Measurements from ENCODE around the gene TEDDM1. TPM values are rescaled to one million over a fixed set of nuclear protein-coding genes. Genes with fewer than 3 reads are reported as not detected.
"Not testable (repeated sequence)": the region's sequence is repeated elsewhere in the genome, so short reads cannot be mapped to it uniquely, and the experiment has no call there.

TEDDM1 gene
- total RNA-seq, 2 donors from 2014 or later = not detected

- DNase-seq (ENCODE audit: low spot score in 2 of 2) (no peak), ATAC-seq (no peak)
- Mint-ChIP-seq H3K27ac (peak overlapping the region in 1 of 2 donors; percentile 88), H3K36me3 (peaks cover 50 to 67% of the 10 kb centered on the region in 2 donors), H3K9me3 (no peaks in the 10 kb centered on the region)
Measured at GRCh38 chr1:182388392-182389134, 11.9 kb downstream of the TEDDM1 start.

- no peak for DNase-seq (ENCODE audit: low spot score in 2 of 2)
- peak overlapping the region in 1 of 2 donors; percentile 8 for H3K27ac Mint-ChIP-seq
- H3K9me3 Mint-ChIP-seq = no peaks in the 10 kb centered on the region
- ATAC-seq = no peak
- H3K36me3 Mint-ChIP-seq = peaks cover 50 to 70% of the 10 kb centered on the region in 2 donors
Measured at GRCh38 chr1:182387566-182387965, 12.9 kb downstream of the TEDDM1 start.

DNA sequence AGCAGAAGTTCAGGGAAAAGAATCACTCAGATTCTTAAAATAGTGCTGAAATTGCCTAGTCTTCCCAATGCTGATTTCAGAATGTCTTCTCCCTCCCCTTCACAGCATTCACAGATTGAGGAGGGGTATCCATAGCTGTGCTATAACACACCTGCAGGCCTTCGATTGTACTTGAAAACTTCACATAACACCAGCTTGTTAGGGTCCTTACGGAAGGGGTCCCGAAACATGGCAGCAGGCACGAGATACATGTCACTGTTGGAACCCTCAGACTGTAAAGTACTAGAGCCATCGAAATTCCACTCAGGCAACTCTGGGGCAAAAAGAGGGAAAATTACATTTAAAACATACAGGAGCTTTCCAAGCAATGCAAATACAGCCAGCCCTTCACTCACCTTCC is 13.5 kb downstream of the TEDDM1 start:
- H3K9me3 Mint-ChIP-seq = no peaks in the 10 kb centered on the region
- peak overlapping the region in 1 of 2 donors; percentile 8 for H3K27ac Mint-ChIP-seq
- DNase-seq (ENCODE audit: low spot score in 2 of 2) (no peak), ATAC-seq (no peak)
- peaks cover 50 to 76% of the 10 kb centered on the region in 2 donors for H3K36me3 Mint-ChIP-seq

DNA sequence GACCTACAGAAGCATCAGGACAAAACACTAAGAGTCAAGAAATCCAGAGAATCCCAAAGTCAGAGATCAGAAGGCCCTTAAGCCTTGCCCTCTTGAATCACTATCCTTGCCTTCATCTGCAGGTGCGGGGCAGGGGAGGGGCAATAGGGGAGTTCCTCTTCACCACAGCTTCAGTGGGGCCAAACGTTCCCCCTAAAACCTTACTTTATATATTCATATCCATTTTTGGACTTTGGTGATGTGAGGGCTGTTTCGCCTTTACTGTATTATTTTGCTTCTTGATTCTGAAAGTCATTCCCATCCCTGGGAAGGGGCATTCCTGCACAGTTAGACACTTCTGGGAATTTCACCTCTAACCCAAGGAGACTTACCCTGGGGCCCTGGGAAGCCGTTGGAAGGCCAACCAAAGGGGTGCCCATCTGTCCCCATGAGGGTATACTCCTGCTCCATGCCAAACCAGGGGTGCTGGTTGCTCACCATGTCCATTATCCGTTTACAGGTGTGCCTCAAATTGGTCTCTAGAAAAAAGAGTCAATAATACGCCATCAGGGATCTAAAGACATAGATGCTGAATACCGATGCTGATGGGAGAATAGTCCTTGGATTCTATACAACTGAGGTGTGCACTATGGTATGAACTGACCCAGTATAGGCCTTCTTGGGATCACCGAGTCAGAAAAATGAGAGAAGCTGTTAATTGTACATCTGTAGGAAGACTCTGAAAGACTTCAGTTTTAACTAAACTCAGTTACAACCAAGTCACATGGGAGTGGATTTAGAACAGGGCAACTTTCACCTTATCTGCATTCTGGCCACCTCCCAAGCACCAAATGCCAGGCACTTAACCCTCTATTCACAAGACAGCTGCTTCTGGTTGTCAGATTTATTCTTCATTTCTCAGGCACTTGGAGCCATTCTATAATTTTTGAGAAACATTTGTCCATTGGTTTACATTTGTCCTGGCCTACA is 14.3 kb downstream of the TEDDM1 start:
- no peaks in the 10 kb centered on the region for H3K9me3 Mint-ChIP-seq
- no peak for DNase-seq (ENCODE audit: low spot score in 2 of 2)
- H3K36me3 Mint-ChIP-seq = peaks cover 48 to 80% of the 10 kb centered on the region in 2 donors
- no peak for ATAC-seq
- H3K27ac Mint-ChIP-seq = peak overlapping the region; percentile 12 to 17

DNA sequence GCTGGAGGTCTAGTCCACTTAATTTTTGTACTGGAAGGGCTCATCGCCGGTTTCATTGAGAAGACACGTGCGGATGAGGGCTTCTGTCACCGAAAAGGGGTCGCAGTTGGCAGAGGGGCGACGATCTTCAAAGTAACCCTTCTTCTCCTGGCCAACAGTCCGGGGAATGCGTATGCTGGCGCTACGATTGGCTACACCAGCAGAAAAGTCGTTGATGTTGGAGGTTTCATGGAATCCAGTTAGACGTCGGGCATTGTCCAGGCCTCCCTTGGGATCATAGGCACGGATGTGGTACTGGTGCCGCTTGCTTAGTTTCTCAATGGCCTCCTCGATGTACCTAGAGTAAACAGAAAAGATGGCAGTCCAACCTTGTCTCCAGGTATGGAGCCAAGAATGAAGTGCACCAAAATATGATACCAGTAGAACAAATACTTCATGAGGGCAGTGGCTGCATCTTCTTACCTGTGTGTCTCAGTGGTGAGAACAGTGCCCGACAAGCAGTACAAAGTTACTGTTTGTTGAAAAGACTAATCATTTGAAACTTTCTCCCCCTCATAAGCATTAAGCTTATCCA is 16.0 kb downstream of the TEDDM1 start:
- Mint-ChIP-seq H3K27ac (no peak overlapping the region), H3K9me3 (no peaks in the 10 kb centered on the region), H3K36me3 (peaks cover 32 to 65% of the 10 kb centered on the region in 2 donors)
- DNase-seq (ENCODE audit: low spot score in 2 of 2) = no peak
- no peak for ATAC-seq

- ATAC-seq (no peak), DNase-seq (ENCODE audit: low spot score in 2 of 2) (no peak)
- Mint-ChIP-seq H3K36me3 (peaks cover 28 to 59% of the 10 kb centered on the region in 2 donors), H3K9me3 (no peaks in the 10 kb centered on the region), H3K27ac (peak overlapping the region in 1 of 2 donors; percentile 19)
Measured at GRCh38 chr1:182383934-182384333, 16.5 kb downstream of the TEDDM1 start.

- ATAC-seq (no peak), DNase-seq (ENCODE audit: low spot score in 2 of 2) (no peak)
- Mint-ChIP-seq H3K9me3 (no peaks in the 10 kb centered on the region), H3K36me3 (peaks cover 22 to 52% of the 10 kb centered on the region in 2 donors), H3K27ac (peak overlapping the region in 1 of 2 donors; percentile 73)
Measured at GRCh38 chr1:182383037-182383661, 17.3 kb downstream of the TEDDM1 start.

DNA sequence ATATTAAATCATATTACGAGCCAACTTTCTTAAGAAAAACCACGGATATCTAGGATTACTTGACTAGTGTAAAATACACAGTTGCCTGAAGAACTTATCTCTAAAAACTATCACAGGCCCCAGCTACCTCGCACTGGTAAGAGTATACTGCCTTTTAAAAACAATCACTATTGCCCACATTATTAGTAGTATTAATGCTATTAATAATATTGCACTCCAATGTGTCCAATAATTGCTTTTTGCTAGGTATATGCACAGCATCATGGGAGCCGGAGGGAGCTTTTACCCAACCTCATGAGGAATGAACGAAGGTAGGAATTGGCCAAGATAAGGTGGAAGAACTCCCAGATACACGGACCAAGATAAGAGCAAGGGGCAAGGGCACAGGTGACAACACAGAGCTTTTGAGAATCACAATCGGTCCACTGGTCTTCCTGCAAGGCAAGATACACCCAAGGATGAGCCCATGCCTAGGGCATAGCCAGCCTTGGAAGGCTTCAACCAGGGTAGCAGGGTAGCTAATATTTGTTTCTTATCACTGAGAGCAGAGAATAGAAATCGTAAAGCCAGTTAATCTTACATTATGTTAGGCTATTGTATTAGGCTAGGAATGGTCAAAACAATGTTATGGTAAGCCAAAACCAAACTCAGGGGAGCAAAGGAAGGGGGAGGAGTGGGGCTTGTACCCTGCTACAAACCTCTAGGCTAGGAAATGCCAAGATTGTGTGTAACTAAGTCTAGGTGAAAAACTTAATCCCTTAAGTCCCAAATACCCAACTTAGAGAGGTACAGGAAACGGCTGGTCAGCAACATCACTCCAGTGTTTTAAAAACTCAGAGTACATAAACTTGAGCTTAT is 18.3 kb downstream of the TEDDM1 start:
- DNase-seq (ENCODE audit: low spot score in 2 of 2) (no peak), ATAC-seq (no peak)
- Mint-ChIP-seq H3K9me3 (no peaks in the 10 kb centered on the region), H3K27ac (no peak overlapping the region), H3K36me3 (peaks cover 19 to 42% of the 10 kb centered on the region in 2 donors)

GRCh38 chr1:182380199-182380598 is 20.3 kb downstream of the TEDDM1 start:
- ATAC-seq = no peak
- DNase-seq (ENCODE audit: low spot score in 2 of 2) = no peak
- H3K9me3 Mint-ChIP-seq = no peaks in the 10 kb centered on the region
- H3K27ac Mint-ChIP-seq = no peak overlapping the region
- H3K36me3 Mint-ChIP-seq = peaks cover 7 to 23% of the 10 kb centered on the region in 2 donors

GRCh38 chr1:182379781-182380180 is 20.7 kb downstream of the TEDDM1 start:
- peaks cover 7 to 23% of the 10 kb centered on the region in 2 donors for H3K36me3 Mint-ChIP-seq
- not testable (repeated sequence) for H3K27ac Mint-ChIP-seq; H3K9me3 Mint-ChIP-seq; ATAC-seq; DNase-seq (ENCODE audit: low spot score in 2 of 2)

GRCh38 chr1:182376936-182377574 is 23.4 kb downstream of the TEDDM1 start:
- Mint-ChIP-seq H3K27ac (no peak overlapping the region), H3K9me3 (no peaks in the 10 kb centered on the region)
- no peak for DNase-seq (ENCODE audit: low spot score in 2 of 2)

GRCh38 chr1:182374101-182374834 is 26.2 kb downstream of the TEDDM1 start:
- no peak for DNase-seq (ENCODE audit: low spot score in 2 of 2)
- no peak for ATAC-seq
- Mint-ChIP-seq H3K27ac (no peak overlapping the region), H3K36me3 (no peaks in the 10 kb centered on the region), H3K9me3 (no peaks in the 10 kb centered on the region)

More at GRCh38 chr1:182376936-182377574, 23.4 kb downstream of the TEDDM1 start:
- peaks cover 0 to 7% of the 10 kb centered on the region in 2 donors for H3K36me3 Mint-ChIP-seq
- ATAC-seq = no peak

DNA sequence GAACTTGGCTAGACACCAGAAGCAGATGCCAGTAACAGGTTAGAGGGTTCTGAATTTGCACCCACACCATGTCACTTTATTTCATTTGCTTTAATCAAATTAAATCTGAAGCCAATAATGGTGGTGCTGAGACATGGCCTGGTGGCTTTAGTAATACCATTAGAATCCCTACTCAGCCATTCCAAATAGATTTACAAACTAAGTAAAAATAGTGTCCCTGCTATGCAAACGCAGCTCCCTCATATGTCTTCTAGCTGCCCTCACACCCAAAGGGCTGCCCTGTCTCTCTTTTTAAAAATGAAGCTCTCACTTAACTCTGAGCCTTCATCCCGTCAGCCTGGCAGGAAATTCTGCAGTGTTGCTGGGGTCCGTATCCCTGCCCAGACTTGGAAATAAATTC is 29.9 kb downstream of the TEDDM1 start:
- Mint-ChIP-seq H3K36me3 (no peaks in the 10 kb centered on the region), H3K9me3 (peaks cover 0 to 5% of the 10 kb centered on the region in 2 donors), H3K27ac (no peak overlapping the region)
- ATAC-seq (no peak), DNase-seq (ENCODE audit: low spot score in 2 of 2) (no peak)

- DNase-seq (ENCODE audit: low spot score in 2 of 2) (no peak), ATAC-seq (peak in 1 of 2 donors; percentile 30)
- no peak overlapping the region for H3K27ac Mint-ChIP-seq
Measured at GRCh38 chr1:182368903-182369302, 31.6 kb downstream of the TEDDM1 start.

DNA sequence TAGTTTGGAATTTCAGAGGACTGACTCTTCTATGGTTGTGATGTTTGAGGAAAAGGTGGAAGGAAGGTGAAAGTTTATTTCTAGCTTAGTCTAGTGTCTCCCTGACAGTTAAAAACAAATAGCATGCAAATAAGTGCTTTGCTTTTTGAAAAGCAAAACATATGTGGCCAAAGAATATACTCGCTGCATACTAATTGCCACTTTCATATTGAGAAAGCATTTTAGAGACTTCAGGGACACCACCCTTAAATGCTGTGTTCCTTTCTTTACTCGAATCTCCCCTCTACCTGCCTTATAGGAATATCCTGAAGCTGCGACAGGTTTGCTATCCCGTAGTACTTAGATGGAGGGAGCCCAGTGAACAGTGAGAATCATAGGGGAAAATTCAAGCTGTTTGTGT is 32.1 kb downstream of the TEDDM1 start:
- ATAC-seq (no peak), DNase-seq (ENCODE audit: low spot score in 2 of 2) (no peak)
- no peak overlapping the region for H3K27ac Mint-ChIP-seq
- peaks cover 0 to 5% of the 10 kb centered on the region in 2 donors for H3K9me3 Mint-ChIP-seq
- H3K36me3 Mint-ChIP-seq = no peaks in the 10 kb centered on the region

More at GRCh38 chr1:182368903-182369302, 31.6 kb downstream of the TEDDM1 start:
- H3K9me3 Mint-ChIP-seq = peaks cover 0 to 5% of the 10 kb centered on the region in 2 donors
- H3K36me3 Mint-ChIP-seq = no peaks in the 10 kb centered on the region
